CD4-positive, alpha-beta T cell treated with Interleukin-6 at 100 ng/mL for 8 hours (primary cell): Measurements from ENCODE around the gene RFPL4AL1.
"Not testable (repeated sequence)": the region's sequence is repeated elsewhere in the genome, so short reads cannot be mapped to it uniquely, and the experiment has no call there.

Source experiments
- DNase-seq: peaks from one replicate; pipeline ENCODE4 v3.0.0-alpha.2; 2020; ENCODE audit warnings: mixed read lengths, low spot score

Gene RFPL4AL1

GRCh38 chr19:55768818-55769217 lies at the start of gene RFPL4AL1:
TSS of gene RFPL4AL1 (plus strand) at chr19:55769118. CDS start at chr19:55771805, 2,687 bp downstream.
- not testable (repeated sequence) for DNase-seq

GRCh38 chr19:55720214-55720746 lies 48.6 kb upstream of the RFPL4AL1 start:
- DNase-seq: no peak

- no peak for DNase-seq
Observed at GRCh38 chr19:55720801-55721200, 48.1 kb upstream of the RFPL4AL1 start.

GRCh38 chr19:55723491-55723890 lies 45.4 kb upstream of the RFPL4AL1 start:
- DNase-seq: no peak

- not testable (repeated sequence) for DNase-seq
Observed at GRCh38 chr19:55730378-55730777, 38.5 kb upstream of the RFPL4AL1 start.

- no peak for DNase-seq
Observed at GRCh38 chr19:55738302-55738701, 30.6 kb upstream of the RFPL4AL1 start, which contains the start of gene NLRP9. TSS of gene NLRP9 (minus strand) at chr19:55738402. CDS start at chr19:55738374, 28 bp downstream.

GRCh38 chr19:55750715-55751114 lies 18.2 kb upstream of the RFPL4AL1 start:
- no peak for DNase-seq

- no peak for DNase-seq
Observed at GRCh38 chr19:55753401-55753800, 15.5 kb upstream of the RFPL4AL1 start.

GRCh38 chr19:55756808-55757207 lies 12.1 kb upstream of the RFPL4AL1 start:
- DNase-seq: not testable (repeated sequence)

GRCh38 chr19:55758797-55759196 lies 10.1 kb upstream of the RFPL4AL1 start, which contains the start of gene RFPL4A:
TSS of gene RFPL4A (plus strand) at chr19:55759097. CDS start at chr19:55761801, 2,704 bp downstream.
- DNase-seq: not testable (repeated sequence)

GRCh38 chr19:55766466-55766865 lies 2.5 kb upstream of the RFPL4AL1 start:
- DNase-seq: no peak

- not testable (repeated sequence) for DNase-seq
Observed at GRCh38 chr19:55769632-55770031, 714 bp downstream of the RFPL4AL1 start.

GRCh38 chr19:55777528-55777927 lies 8.6 kb downstream of the RFPL4AL1 start:
- DNase-seq: no peak

- DNase-seq: no peak
Observed at GRCh38 chr19:55778331-55778730, 9.4 kb downstream of the RFPL4AL1 start.

GRCh38 chr19:55781112-55781511 lies 12.2 kb downstream of the RFPL4AL1 start:
- no peak for DNase-seq

GRCh38 chr19:55795021-55795420 lies 26.1 kb downstream of the RFPL4AL1 start:
- DNase-seq: no peak

- no peak for DNase-seq
Observed at GRCh38 chr19:55801416-55801815, 32.5 kb downstream of the RFPL4AL1 start.

GRCh38 chr19:55802281-55802680 lies 33.4 kb downstream of the RFPL4AL1 start:
- no peak for DNase-seq

- no peak for DNase-seq
Observed at GRCh38 chr19:55809381-55810058, 40.6 kb downstream of the RFPL4AL1 start.

GRCh38 chr19:55811340-55811739 lies 42.4 kb downstream of the RFPL4AL1 start:
- no peak for DNase-seq

- DNase-seq: no peak
Observed at GRCh38 chr19:55812449-55812848, 43.5 kb downstream of the RFPL4AL1 start.

GRCh38 chr19:55813906-55814305 lies 45.0 kb downstream of the RFPL4AL1 start:
- DNase-seq: no peak

- no peak for DNase-seq
Observed at GRCh38 chr19:55820037-55820436, 51.1 kb downstream of the RFPL4AL1 start.
